Neural crest cell (in vitro differentiated cells): Measurements from ENCODE around the gene SCARB1. TPM values are rescaled to one million over a fixed set of nuclear protein-coding genes. Genes with fewer than 3 reads are reported as not detected.

Experiments used
- DNase-seq: peaks from one replicate; pipeline ENCODE4 v3.0.0; 2021; ENCODE audit warnings: low read depth, mixed read lengths, low spot score
- H3K27ac Mint-ChIP-seq: one replicate; pipeline ENCODE4 v1.8.0; 2021; ENCODE audit warnings: mild to moderate bottlenecking, mixed read lengths; ENCODE audit not compliant: unreplicated experiment
- H3K27me3 Mint-ChIP-seq: 2 replicates; pipeline ENCODE4 v1.8.0; 2021; ENCODE audit warnings: low read depth, mild to moderate bottlenecking, mixed read lengths
- H3K36me3 Mint-ChIP-seq: 2 replicates; pipeline ENCODE4 v1.8.0; 2021; ENCODE audit warnings: low read depth, mild to moderate bottlenecking, mixed read lengths
- H3K4me1 Mint-ChIP-seq: 2 replicates; pipeline ENCODE4 v1.8.0; 2021; ENCODE audit warnings: mixed read lengths
- H3K4me3 Mint-ChIP-seq: one replicate; pipeline ENCODE4 v1.8.0; 2021; ENCODE audit warnings: mild to moderate bottlenecking, mixed read lengths
- H3K9me3 Mint-ChIP-seq: 2 replicates; pipeline ENCODE4 v1.8.0; 2021; ENCODE audit warnings: mixed read lengths
- CTCF ChIP-seq: fragments of 200-600 bp; sonication (generic); conservative IDR thresholded peaks from 2 replicates; pipeline ENCODE4 v1.5.0; 2021; ENCODE audit warnings: antibody characterized with exemption, mild to moderate bottlenecking
- total RNA-seq: library from RNA; stranded (reverse); gene quantifications from 2 replicates; pipeline ENCODE4 v1.2.1, GENCODE V29; 2021

The SCARB1 gene
- total RNA-seq, 1 donor from 2014 or later: 50.9 TPM

- Mint-ChIP-seq H3K27me3 (peaks cover 16% of the 10 kb centered on the region), H3K4me1 (peaks cover 54% of the 10 kb centered on the region), H3K27ac (peak overlapping the region; percentile 86), H3K9me3 (no peaks in the 10 kb centered on the region), H3K4me3 (no peak overlapping the region), H3K36me3 (peaks cover 2% of the 10 kb centered on the region)
- no peak for DNase-seq
- no peak for TF ChIP-seq CTCF
These were observed 113.9 kb downstream of the SCARB1 start for GRCh38 chr12:124749725-124750124.

- H3K36me3 Mint-ChIP-seq: no peaks in the 10 kb centered on the region
- no peak overlapping the region for H3K4me3 Mint-ChIP-seq
- no peak for DNase-seq
- no peak overlapping the region for H3K27ac Mint-ChIP-seq
- peaks cover 28% of the 10 kb centered on the region for H3K27me3 Mint-ChIP-seq
- peaks cover 66% of the 10 kb centered on the region for H3K4me1 Mint-ChIP-seq
- no peak for TF ChIP-seq CTCF
- no peaks in the 10 kb centered on the region for H3K9me3 Mint-ChIP-seq
These were observed 116.1 kb downstream of the SCARB1 start for GRCh38 chr12:124747426-124748161.

GRCh38 chr12:124746649-124747425, 116.8 kb downstream of the SCARB1 start:
- H3K27me3 Mint-ChIP-seq: peaks cover 31% of the 10 kb centered on the region

GRCh38 chr12:124745891-124746570, 117.6 kb downstream of the SCARB1 start:
- Mint-ChIP-seq H3K4me3 (peak overlapping the region; percentile 21), H3K27me3 (peaks cover 39% of the 10 kb centered on the region), H3K36me3 (no peaks in the 10 kb centered on the region), H3K27ac (peak overlapping the region; percentile 84), H3K9me3 (no peaks in the 10 kb centered on the region), H3K4me1 (peaks cover 64% of the 10 kb centered on the region)
- DNase-seq: peak; percentile 77
- no peak for TF ChIP-seq CTCF

More at GRCh38 chr12:124746649-124747425, 116.8 kb downstream of the SCARB1 start:
- DNase-seq: no peak
- TF ChIP-seq CTCF: no peak
- no peaks in the 10 kb centered on the region for H3K9me3 Mint-ChIP-seq
- peak overlapping the region; percentile 84 for H3K27ac Mint-ChIP-seq
- H3K4me3 Mint-ChIP-seq: no peak overlapping the region
- peaks cover 69% of the 10 kb centered on the region for H3K4me1 Mint-ChIP-seq
- H3K36me3 Mint-ChIP-seq: no peaks in the 10 kb centered on the region

- H3K4me1 Mint-ChIP-seq: peaks cover 62% of the 10 kb centered on the region
- H3K27me3 Mint-ChIP-seq: peaks cover 45% of the 10 kb centered on the region
- H3K27ac Mint-ChIP-seq: peak overlapping the region; percentile 23
- DNase-seq: no peak
- peak overlapping the region; percentile 14 for H3K4me3 Mint-ChIP-seq
- H3K36me3 Mint-ChIP-seq: no peaks in the 10 kb centered on the region
- no peaks in the 10 kb centered on the region for H3K9me3 Mint-ChIP-seq
- no peak for TF ChIP-seq CTCF
These were observed 118.2 kb downstream of the SCARB1 start for GRCh38 chr12:124745465-124745890.
